Testis (tissue), 3 donors: Measurements from ENCODE around the gene CELF2. TPM values are rescaled to one million over a fixed set of nuclear protein-coding genes. Genes with fewer than 3 reads are reported as not detected.

Source experiments
- DNase-seq: peaks from one replicate; pipeline ENCODE4 v3.0.0-alpha.2; 2019
- H3K27ac ChIP-seq, 2 donors: fragments of 200-600 bp; sonication (generic); one replicate each; pipeline ENCODE4 v1.5.1; 2019
- H3K27me3 ChIP-seq: fragments of 200-600 bp; sonication (generic); one replicate; pipeline ENCODE4 v1.5.1; 2019
- H3K36me3 ChIP-seq: fragments of 200-600 bp; sonication (generic); one replicate; pipeline ENCODE4 v1.5.1; 2017; ENCODE audit warnings: low read depth; ENCODE audit errors: missing control alignments
- H3K4me1 ChIP-seq: fragments of 200-600 bp; sonication (generic); one replicate; pipeline ENCODE4 v1.5.1; 2019
- H3K4me3 ChIP-seq, 2 donors: fragments of 200-600 bp; sonication (generic); one replicate each; pipeline ENCODE4 v1.5.1; 2017 to 2019
- H3K9me3 ChIP-seq: fragments of 200-600 bp; sonication (generic); one replicate; pipeline ENCODE4 v1.5.1; 2017
- CTCF ChIP-seq, 3 experiments: fragments of 450-650 bp in 2 of 3; fragments of 200-600 bp in 1 of 3; sonication (generic) in 1 of 3; IDR thresholded peaks; one replicate each; pipeline ENCODE4 v1.5.1; 2016 to 2019; ENCODE audit warnings: antibody characterized with exemption in 3 of 3, mild to moderate bottlenecking in 2 of 3, moderate library complexity in 1 of 3
- POLR2A ChIP-seq: fragments of 450-650 bp; IDR thresholded peaks from one replicate; pipeline ENCODE4 v1.6.1; 2017; ENCODE audit warnings: antibody characterized with exemption, mild to moderate bottlenecking, moderate library complexity
- WGBS, 2 donors: methylation state at CpG; one replicate each; pipeline ENCODE4 v1.1.5; 2018; 5-methylcytosine and 5-hydroxymethylcytosine counted together
- intact Hi-C: fragments of 100-400 bp; cut with DNase I; formaldehyde crosslinking; loops from one replicate; pipeline ENCODE4 v1.15.1; 2023; ENCODE audit warnings: low total_unique reads
- polyA plus RNA-seq: library from polyadenylated mRNA; stranded (reverse); fragments of 350-450 nt; fragmentation: Illumina TruSeq; extraction: RNeasy Lipid Tissue Mini Kit (QIAGEN cat#74804); gene quantifications from one replicate; pipeline ENCODE4 v1.2.3, GENCODE V29; 2014; ENCODE audit warnings: low read depth, low replicate concordance; ENCODE audit not compliant: insufficient read depth
- total RNA-seq, 2 donors: library from RNA; depleted of rRNA; stranded (reverse); fragments of >200 nt; gene quantifications; one replicate each; pipeline ENCODE4 v1.2.3, GENCODE V29; 2016

The CELF2 gene
- total and polyA plus RNA-seq, 3 donors from 2014 or later, result 17.5 to 41.6 (median 27.8) TPM

GRCh38 chr10:11097686-11098085 lies 80.0 kb downstream of the CELF2 start:
- WGBS, 2 donors, result 93% methylated on average over 3 of the region's 3 CpGs

GRCh38 chr10:11098666-11099065 lies 81.0 kb downstream of the CELF2 start:
- Histone ChIP-seq H3K27ac (no peak overlapping the region), H3K4me3 (no peak overlapping the region), H3K9me3 (no peaks in the 10 kb centered on the region), H3K36me3 (no peaks in the 10 kb centered on the region), H3K4me1 (peaks cover 9% of the 10 kb centered on the region), H3K27me3 (no peaks in the 10 kb centered on the region)
- whole genome bisulfite sequencing, 2 donors, result 33 to 54% methylated on average over 10 of the region's 10 CpGs
- no peak for TF ChIP-seq POLR2A
- no peak for TF ChIP-seq CTCF (IDR thresholded peaks at IDR 0.05)
- DNase-seq, result no peak
- intact Hi-C loops, result no loop called here

More at GRCh38 chr10:11097686-11098085, 80.0 kb downstream of the CELF2 start:
- Histone ChIP-seq H3K27ac (no peak overlapping the region), H3K4me1 (peaks cover 7% of the 10 kb centered on the region), H3K36me3 (no peaks in the 10 kb centered on the region), H3K9me3 (no peaks in the 10 kb centered on the region), H3K27me3 (no peaks in the 10 kb centered on the region), H3K4me3 (no peak overlapping the region)
- DNase-seq, result no peak
- intact Hi-C loops, result no loop called here
- TF ChIP-seq POLR2A (no peak), CTCF (IDR thresholded peaks at IDR 0.05) (no peak)

- H3K36me3 ChIP-seq, result no peaks in the 10 kb centered on the region
- H3K9me3 ChIP-seq, result no peaks in the 10 kb centered on the region
- TF ChIP-seq POLR2A (no peak), CTCF (IDR thresholded peaks at IDR 0.05) (no peak)
- intact Hi-C loops, result no loop called here
- no peak overlapping the region for H3K4me3 ChIP-seq
- no peak overlapping the region for H3K27ac ChIP-seq
- no peak for DNase-seq
- WGBS, 2 donors, result 93 to 94% methylated on average over 9 of the region's 9 CpGs
- H3K4me1 ChIP-seq, result peaks cover 7% of the 10 kb centered on the region
- no peaks in the 10 kb centered on the region for H3K27me3 ChIP-seq
These were observed 87.4 kb downstream of the CELF2 start for GRCh38 chr10:11104772-11105675.

GRCh38 chr10:11105676-11106004 lies 88.0 kb downstream of the CELF2 start:
- peaks cover 7% of the 10 kb centered on the region for H3K4me1 ChIP-seq
- H3K9me3 ChIP-seq, result no peaks in the 10 kb centered on the region
- no peak overlapping the region for H3K4me3 ChIP-seq
- H3K27ac ChIP-seq, result no peak overlapping the region
- TF ChIP-seq CTCF (IDR thresholded peaks at IDR 0.05), result no peak
- TF ChIP-seq POLR2A, result no peak
- DNase-seq, result no peak
- 98% methylated on average over 2 of the region's 2 CpGs for WGBS, 2 donors
- no peaks in the 10 kb centered on the region for H3K27me3 ChIP-seq
- intact Hi-C loops, result no loop called here
- H3K36me3 ChIP-seq, result no peaks in the 10 kb centered on the region
